ENCODE measurements around the gene TWF2.
A peak's percentile ranks its signal among the peaks of the same experiment; 100 is the strongest.

The TWF2 gene

GRCh38 chr3:52226229-52226817, 12.6 kb downstream of the TWF2 start:
- no peak overlapping the region for H3K27ac ChIP-seq
- DNase-seq (ENCODE audit: low read depth, low spot score): no peak

GRCh38 chr3:52225452-52226228, 13.3 kb downstream of the TWF2 start, which contains the start of gene TLR9:
Gene TLR9 (minus strand): TSS chr3:52225645. CDS start chr3:52225529, 116 bp downstream.
- no peak for DNase-seq (ENCODE audit: low read depth, low spot score)
- no peak within 1 kb of the TSS for H3K27ac ChIP-seq

DNA sequence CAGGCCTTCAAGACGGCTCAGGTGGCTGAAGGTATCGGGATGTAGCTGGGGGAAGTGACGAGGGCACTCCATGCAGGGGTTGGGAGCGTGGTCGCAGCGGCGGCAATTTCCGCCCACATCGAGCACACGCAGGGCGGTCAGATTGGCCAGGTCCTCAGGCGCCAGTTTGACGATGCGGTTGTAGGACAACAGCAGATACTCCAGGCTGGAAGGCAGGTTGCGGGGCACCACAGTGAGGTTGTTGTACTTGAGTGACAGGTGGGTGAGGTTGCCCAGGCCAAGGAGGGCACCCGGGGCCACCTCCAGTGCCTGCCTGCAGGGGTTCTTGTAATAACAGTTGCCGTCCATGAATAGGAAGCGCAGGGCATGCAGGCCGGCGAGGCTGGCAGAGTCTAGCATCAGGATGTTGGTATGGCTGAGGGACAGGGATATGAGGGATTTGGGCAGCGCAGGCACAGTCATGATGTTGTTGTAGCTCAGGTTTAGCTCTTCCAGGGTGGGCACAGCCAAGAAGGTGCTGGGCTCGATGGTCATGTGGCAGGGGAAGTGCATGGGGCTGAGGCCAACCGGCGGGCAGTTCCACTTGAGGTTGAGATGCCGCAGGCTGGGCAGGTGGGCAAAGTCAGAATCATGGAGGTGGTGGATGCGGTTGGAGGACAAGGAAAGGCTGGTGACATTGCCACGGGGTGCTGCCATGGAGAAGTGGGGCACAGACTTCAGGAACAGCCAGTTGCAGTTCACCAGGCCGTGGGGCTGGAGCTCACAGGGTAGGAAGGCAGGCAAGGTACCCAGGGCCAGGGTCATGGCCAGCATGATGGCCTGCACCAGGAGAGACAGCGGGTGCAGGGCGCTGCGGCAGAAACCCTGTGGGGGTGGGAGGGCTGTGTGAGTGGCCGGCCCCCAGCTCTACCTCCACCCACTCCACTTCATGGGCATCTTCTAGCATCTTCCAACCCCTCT, 15.2 kb downstream of the TWF2 start:
- DNase-seq (ENCODE audit: low read depth, low spot score): no peak
- H3K27ac ChIP-seq: no peak overlapping the region

GRCh38 chr3:52222319-52223221, 16.4 kb downstream of the TWF2 start:
- no peak for DNase-seq (ENCODE audit: low read depth, low spot score)
- H3K27ac ChIP-seq: no peak overlapping the region

DNA sequence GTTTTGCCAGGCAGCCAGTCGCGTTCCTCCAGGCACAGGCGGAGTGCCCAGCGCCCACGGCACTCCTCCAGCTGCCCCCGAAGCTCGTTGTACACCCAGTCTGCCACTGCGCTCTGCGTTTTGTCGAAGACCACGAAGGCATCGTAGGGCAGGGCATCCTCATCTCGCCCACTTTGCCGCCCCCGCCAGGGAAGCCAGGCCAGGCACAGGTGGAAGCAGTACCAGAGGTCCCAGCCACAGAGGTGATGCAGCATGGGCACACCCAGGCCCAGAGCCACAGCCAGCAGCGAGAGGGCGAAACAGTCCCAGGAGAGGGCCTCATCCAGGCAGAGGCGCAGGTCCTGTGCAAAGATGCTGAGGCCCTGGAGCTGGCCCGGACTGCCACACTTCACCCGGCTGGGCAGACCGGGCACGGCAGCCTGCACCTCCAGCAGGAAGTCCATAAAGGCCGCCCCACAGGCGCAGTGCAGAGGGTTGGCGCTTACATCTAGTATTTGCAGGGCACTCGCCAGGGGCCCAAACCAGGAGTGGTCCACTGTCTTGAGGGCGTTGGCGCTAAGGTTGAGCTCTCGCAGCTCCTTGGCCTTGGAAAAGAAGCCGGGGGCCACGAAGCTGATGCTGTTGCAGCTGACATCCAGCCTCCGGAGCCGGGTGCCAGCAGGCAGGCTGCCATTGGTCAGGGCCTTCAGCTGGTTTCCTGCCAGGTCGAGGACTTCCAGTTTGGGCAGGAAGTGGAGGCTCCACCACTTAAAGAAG, 17.2 kb downstream of the TWF2 start:
- DNase-seq (ENCODE audit: low read depth, low spot score): no peak
- H3K27ac ChIP-seq: no peak overlapping the region

GRCh38 chr3:52221141-52221562, 17.8 kb downstream of the TWF2 start:
- no peak for DNase-seq (ENCODE audit: low read depth, low spot score)
- H3K27ac ChIP-seq: no peak overlapping the region

- DNase-seq (ENCODE audit: low read depth, low spot score): no peak
- no peak overlapping the region for H3K27ac ChIP-seq
Measured at GRCh38 chr3:52220380-52221026, 18.5 kb downstream of the TWF2 start.

- no peak for DNase-seq (ENCODE audit: low read depth, low spot score)
- peak overlapping the region; percentile 98 for H3K27ac ChIP-seq
Measured at GRCh38 chr3:52218937-52219650, 19.9 kb downstream of the TWF2 start.

DNA sequence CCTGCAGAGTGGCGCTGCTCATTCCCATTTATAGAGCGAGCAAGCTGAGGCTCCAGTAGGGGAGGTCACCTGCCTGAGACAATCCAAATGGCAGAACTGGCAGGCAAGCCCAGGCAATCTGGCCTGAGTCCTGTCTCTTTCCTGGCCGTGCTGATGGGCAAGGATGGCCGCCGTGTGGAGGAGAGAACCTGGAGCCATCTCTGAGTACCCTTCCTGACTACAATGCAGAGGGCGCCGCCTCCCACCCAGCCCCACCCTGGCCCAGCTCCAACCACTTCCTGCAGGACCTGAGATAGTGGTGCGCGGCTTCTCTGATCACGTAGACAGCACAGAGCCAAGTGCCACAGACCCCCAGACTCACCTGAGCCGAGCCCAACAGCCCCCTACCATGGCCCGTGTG, 20.5 kb downstream of the TWF2 start:
- DNase-seq (ENCODE audit: low read depth, low spot score): no peak
- H3K27ac ChIP-seq: peak overlapping the region; percentile 98

DNA sequence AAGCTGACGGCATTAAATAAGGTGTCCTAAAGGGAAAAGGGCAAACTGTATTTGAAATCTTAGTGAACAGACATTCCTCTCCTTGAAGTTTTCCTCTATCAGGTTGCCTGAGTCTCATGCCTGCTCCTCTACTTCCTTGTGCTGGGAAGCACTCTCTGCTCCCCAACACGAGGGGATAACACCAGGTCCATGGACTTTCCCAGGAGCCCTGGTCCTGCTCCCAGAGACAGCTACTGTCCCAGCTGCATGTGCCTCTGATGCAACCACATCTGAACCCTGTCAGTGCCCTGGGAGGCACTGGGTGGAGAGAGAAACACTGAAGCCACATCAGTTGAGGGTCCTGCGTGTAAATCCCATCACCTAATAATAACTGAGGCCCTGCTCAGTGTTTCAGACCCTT, 20.9 kb downstream of the TWF2 start:
- H3K27ac ChIP-seq: peak overlapping the region; percentile 98
- no peak for DNase-seq (ENCODE audit: low read depth, low spot score)

GRCh38 chr3:52217409-52217805, 21.6 kb downstream of the TWF2 start:
- peak overlapping the region; percentile 98 for H3K27ac ChIP-seq
- DNase-seq (ENCODE audit: low read depth, low spot score): no peak

DNA sequence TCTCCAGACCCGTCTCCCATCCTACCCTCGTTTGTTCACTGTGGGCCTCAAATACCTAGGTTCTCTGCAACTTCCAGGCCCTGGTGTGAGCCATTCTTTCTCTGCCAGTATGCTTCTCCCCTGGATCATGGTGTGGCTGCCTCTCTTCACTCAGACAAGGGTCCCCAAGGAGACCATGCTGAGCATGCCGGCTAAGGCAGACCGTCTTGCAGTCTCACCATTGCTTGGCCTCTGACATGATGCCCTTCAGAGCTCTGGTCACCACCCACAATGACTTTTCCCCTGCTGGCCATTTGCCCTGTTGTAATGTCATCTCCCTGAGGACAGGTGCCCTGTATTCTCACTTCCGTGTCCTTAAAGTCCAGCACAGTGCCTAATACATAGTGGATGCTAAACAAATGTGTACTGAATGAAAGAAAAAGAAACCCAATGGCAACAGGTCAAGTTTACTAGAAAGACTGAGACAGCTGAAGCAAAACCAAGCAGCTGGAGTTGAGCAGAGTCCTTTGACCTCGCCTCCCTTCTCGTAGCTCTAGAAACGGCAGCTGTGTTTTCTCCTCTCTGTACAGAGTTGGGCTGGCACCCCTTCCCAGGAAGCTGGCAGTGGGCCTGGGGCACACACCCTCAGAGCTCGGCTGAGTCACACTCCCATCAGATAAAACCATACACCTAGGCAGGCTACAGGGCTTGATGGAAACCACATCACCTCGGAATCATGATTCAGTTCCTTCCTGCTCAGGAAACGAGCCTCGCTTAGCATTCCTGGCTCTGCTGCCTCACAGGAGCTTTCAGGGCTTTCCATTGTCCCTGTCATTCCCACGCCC, 22.2 kb downstream of the TWF2 start:
- H3K27ac ChIP-seq: peak overlapping the region; percentile 98
- DNase-seq (ENCODE audit: low read depth, low spot score): peak; percentile 89

DNA sequence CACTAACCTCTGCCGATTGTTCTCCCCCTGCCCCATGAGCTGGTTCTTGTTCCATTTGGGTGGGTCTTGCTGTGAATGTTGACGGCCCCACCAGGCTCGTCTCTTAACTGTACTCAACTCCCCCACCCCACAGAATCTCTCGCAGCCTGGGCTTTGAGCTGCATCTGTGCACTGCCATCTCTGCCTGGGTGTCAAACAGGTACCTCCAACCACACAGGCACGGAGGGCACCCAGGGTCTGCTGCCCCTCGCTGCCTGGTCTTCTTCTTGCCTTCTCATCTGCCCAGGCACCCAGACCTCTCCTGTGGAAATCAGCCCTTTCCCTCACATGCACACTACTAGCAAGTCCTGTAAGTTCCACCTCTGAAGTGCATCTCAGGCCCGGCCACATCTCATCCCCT, 23.6 kb downstream of the TWF2 start:
- no peak overlapping the region for H3K27ac ChIP-seq
- no peak for DNase-seq (ENCODE audit: low read depth, low spot score)

DNA sequence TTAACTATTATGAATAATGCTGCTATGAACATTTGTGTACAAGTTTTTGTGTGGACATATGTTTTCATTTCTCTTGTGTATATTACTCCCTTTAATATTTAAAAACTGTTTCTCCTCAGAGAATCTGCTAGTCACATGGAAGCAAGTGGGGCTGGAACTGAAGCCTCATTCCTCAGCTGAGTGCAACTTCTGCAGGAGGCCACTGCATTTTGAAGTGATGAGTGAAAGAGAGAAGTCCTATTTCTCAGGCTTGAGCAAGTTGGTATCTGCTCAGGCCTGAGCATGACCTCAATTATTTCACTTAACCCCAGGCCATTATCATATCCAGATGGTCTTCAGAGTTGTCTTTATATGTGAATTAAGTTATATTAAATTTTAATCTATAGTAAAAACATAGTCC, 25.1 kb downstream of the TWF2 start:
- H3K27ac ChIP-seq: no peak overlapping the region
- no peak for DNase-seq (ENCODE audit: low read depth, low spot score)

DNA sequence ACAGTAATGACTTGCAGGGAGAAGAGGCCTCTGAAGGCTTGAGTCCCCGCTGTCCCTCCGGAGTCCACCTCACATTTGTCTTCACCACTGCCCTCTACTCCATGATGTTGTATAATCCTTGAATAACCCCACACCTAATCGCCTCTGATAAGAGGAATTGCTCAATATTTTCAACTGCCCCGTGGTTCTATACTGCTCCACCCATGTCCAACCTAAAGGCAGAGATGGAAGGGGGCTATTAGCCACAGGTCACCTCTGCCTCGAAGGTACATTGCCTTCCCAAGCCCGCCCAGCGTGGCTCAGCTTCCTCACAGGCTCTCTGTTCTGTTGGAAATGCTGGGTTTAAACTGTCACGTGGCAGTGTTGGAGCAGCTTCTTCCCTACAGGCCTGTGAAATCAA, 26.0 kb downstream of the TWF2 start:
- H3K27ac ChIP-seq: no peak overlapping the region
- DNase-seq (ENCODE audit: low read depth, low spot score): no peak

DNA sequence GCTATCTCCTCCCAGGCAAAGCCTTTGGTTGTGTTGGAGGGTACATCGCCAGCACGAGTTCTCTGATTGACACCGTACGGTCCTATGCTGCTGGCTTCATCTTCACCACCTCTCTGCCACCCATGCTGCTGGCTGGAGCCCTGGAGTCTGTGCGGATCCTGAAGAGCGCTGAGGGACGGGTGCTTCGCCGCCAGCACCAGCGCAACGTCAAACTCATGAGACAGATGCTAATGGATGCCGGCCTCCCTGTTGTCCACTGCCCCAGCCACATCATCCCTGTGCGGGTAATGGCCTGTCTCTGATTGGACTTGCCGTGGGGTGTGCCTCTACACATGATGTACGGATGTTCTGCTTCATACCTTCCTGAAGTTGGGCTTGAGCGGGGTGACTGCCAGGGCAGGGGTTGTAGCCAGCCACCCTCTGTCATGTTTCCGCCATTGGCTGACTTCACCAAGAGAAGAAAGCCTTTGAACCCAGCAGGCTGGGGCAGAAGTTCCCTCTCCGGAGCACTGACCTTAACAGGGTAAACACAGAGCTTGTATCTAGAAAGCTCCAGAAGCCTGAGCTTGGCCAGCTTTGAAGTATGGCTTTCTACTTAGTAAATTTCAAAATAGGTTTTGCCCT, 27.6 kb downstream of the TWF2 start:
- no peak for DNase-seq (ENCODE audit: low read depth, low spot score)
- no peak overlapping the region for H3K27ac ChIP-seq

- DNase-seq (ENCODE audit: low read depth, low spot score): peak; percentile 64
- H3K27ac ChIP-seq: no peak overlapping the region
Measured at GRCh38 chr3:52210550-52211046, 28.4 kb downstream of the TWF2 start.

Measured in epithelial cell of prostate (primary cell).